GM21367 (cell line): ENCODE data around the gene BMI1.
"Not testable (repeated sequence)": the region's sequence is repeated elsewhere in the genome, so short reads cannot be mapped to it uniquely, and the experiment has no call there.

Experiments
- ATAC-seq: cut with Tn5 transposase; IDR thresholded peaks from one replicate; pipeline ENCODE4 v1.9.1; 2021; ENCODE audit not compliant: unreplicated experiment

Gene BMI1

DNA sequence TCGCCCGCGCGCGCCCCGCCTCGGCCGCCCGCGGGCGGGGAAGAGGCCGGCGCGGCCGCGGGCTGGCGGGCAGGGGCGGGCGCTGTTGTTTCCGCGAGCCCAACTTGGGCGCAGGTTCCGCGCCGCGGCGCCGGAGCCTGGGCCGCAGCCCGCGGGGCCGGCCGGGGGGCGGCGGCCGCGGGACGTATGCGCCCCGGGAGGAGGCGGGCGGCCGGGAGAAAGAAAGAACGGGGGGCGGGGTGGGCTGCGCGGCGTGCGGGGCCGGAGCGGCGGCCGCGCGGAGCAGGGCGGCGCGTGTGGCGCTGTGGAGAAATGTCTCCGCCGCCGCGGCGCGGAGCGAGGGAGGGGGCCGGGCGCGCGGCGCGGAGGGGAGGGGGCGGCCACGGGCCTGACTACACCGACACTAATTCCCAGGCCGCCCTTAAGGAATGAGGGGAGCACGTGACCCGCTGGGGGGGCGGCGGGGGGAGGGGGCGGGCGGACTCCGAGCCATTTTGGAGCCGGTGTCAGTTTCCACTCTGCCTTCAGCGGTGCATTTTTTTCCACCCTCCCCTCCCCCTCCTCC, at the start of gene BMI1:
Gene BMI1, plus strand, starts transcription at position 509 of the 565 bp plus-strand sequence. CDS start 5,351 bp downstream, outside the sequence.
- ATAC-seq, result no peak

GRCh38 chr10:22271786-22272185, 49.1 kb upstream of the BMI1 start:
- no peak for ATAC-seq

DNA sequence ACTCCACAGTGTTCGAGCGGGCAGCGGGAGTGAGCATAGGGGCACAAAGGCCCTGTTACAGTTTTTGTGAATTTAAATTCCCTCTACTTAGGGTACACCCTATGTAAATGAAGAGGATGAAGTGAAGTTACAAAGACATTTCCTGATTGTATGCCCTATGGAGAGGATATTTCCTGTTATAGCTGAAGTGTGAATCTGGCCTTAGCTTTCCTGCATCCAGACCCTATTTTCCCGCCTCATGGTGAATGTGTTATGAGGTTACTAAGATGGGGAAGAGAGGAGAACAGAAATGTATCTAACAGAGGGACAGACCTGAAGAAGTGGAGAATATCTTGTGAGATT, 42.5 kb upstream of the BMI1 start:
- no peak for ATAC-seq

- no peak for ATAC-seq
These were observed 40.8 kb upstream of the BMI1 start for GRCh38 chr10:22280078-22280477.

GRCh38 chr10:22285130-22285529, 35.8 kb upstream of the BMI1 start:
- no peak for ATAC-seq

- ATAC-seq, result no peak
These were observed 27.0 kb upstream of the BMI1 start for GRCh38 chr10:22293747-22294404.

DNA sequence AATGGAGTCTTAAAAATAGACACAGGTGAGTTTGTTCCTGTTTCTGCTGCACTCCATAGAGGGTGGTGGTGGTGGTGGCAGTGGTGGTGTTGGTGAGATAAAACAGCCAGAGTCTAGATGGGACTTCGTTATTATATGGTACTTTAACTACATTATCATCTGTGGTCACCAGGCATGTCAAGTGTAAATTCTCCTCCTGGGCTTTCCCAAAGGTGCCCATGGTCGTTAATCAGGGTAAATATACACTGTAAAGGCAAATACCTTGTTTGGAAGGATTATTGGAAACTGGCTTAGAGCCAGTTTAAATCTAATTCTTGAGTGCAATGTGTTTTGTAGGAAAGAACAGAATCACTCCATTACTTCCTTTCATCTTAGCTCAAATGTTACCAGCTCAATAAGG, 26.2 kb upstream of the BMI1 start:
- ATAC-seq, result no peak

DNA sequence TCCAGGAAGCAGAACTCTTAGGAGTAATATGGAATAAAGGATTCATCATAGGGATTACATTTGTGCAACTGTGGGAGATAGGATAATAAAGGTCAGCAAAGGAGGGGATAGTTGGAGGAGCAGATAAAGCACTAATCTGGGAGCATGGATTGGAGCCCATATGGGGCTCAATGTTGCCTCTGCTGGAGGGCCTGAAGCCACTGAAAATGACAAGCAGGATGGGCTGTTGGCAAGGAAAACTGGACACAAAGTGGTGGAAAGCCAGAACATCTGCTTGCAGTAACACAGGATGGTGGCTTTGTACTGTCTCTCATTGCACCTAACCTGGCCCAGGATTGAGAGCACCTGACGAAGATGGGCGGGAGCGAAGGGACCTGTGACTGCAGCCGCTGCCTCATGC, 19.7 kb upstream of the BMI1 start:
- no peak for ATAC-seq

DNA sequence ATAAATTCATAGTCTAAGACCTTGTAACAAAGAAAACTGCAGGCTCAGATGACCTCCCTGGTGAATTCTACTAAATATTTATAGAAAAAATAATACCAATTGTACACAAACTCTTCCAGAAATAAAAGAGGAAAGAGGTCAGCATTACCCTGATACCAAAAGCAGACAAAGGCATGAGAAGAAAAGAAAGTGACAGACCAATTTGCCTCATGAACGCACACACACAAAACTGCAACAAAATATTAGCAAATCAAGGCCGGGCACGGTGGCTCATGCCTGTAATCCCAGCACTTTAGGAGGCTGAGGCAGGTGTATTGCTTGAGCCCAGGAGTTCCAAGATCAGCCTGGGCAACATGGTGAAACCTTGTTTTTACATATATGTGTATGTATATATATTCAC, 17.4 kb upstream of the BMI1 start:
- ATAC-seq, result no peak

- no peak for ATAC-seq
These were observed 15.2 kb upstream of the BMI1 start for GRCh38 chr10:22305721-22306120.

GRCh38 chr10:22308390-22308789, 12.5 kb upstream of the BMI1 start:
- peak; percentile 96 for ATAC-seq

DNA sequence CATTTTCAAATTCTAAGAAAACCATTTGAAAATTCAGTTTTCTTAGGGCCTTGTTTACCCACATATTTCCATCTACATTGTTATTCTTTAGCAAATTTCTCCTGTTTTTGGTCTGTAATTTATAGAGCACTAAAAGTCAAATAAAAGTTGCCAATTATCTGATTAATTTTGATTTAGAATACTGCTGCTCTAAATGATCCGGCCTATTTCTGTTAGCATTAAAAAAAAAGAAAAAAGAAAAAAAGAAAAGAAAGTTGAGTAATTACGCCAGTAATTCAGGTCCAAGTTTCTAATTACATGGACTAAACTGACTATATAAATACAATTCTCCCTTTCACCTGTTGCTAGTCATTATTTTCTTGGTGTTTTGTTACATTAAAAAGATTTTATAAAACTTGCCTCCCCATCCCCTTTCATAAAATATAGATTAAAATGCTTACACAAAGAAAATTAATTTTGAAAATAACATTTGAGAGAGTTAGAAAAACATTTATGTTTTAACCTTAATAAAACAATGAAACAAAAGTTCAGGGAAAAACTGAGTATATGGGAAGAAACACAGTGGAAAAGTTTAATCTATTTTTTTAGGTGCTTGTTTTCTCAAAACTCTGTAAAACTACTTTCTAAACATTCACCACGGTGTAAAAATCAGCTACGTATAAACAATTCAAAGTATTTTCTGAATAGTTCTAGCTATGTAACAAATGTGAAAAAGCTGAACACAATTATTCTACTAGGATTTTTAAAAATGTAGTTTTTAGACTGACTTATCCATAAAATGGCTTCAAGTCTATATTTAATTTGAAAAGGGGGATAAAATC, 11.5 kb upstream of the BMI1 start:
- ATAC-seq, result no peak

DNA sequence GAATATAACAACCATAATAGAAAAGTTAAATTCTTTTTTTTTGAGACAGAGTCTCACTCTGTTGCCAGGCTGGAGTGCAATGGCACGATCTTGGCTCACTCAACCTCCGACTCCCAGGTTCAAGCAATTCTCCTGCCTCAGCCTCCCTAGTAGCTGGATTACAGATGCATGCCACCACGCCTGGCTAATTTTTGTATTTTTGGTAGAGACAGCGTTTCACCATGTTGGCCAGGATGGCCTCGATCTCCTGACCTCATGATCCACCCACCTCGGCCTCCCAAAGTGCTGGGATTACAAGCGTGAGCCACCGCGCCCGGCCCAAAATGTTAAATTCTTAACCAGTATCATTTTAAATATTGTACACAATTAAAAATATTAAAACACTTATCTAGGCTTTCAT, 10.9 kb upstream of the BMI1 start:
- not testable (repeated sequence) for ATAC-seq

- no peak for ATAC-seq
These were observed 10.0 kb upstream of the BMI1 start for GRCh38 chr10:22310928-22311327.

GRCh38 chr10:22314852-22315251, 6.0 kb upstream of the BMI1 start:
- ATAC-seq, result no peak

DNA sequence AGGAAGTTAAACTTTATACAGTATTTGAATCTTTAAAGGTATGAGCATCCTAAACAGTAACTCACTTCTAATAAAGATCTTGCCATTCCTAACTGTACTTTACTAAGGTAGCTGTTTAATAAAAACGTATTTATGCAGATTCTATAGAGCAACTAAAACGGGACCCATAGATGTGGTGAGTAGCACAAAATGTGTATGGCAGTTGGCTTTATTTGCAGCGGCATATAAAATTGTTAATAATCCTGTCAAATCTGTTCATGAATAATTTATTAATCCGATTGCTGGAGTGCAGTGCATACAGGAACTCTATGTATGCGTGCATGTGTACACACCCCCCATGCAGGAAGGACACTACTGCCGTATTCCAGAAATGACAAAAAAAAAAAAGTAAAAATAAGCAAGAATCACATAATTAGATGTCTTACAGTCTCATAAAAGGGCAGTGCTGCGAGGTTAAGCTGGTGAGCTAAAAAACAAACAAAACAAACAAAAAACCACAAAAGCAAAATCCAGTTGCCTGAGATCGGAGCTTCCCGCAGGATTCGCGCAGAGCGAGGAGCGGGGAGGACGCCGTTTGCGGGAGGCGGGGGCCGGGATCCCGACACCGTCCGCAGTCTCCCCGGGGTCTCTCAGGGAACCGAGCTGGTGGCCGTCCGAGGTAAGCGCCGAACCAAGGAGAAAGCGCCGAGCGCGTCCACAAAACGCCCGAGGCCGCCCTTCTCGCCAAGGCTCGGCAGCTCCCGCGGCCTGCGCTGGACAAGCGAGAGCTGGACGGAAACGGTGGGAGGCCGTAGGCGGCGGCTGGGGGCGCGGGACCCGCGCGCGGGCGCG, 5.2 kb upstream of the BMI1 start:
- peak; percentile 12 for ATAC-seq

GRCh38 chr10:22316286-22317075, 4.4 kb upstream of the BMI1 start, which contains the start of gene COMMD3:
Gene COMMD3 (plus strand): TSS chr10:22316388. CDS start chr10:22316418, 30 bp downstream.
- peak; percentile 55 for ATAC-seq

DNA sequence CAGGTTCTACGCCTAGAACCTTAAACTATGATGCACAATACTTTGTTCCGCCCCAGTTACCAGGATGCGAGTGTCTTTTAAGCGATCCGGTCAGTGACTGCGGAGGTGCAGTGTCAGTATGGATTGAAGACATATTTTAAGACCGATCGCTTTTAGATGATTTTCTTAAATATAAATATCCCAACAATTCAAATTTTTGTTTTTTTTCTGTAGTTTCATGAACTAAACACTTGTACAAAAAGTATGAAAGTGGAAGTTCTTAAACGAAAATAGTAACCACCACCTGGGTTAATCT, 3.9 kb upstream of the BMI1 start:
- peak; percentile 23 for ATAC-seq

DNA sequence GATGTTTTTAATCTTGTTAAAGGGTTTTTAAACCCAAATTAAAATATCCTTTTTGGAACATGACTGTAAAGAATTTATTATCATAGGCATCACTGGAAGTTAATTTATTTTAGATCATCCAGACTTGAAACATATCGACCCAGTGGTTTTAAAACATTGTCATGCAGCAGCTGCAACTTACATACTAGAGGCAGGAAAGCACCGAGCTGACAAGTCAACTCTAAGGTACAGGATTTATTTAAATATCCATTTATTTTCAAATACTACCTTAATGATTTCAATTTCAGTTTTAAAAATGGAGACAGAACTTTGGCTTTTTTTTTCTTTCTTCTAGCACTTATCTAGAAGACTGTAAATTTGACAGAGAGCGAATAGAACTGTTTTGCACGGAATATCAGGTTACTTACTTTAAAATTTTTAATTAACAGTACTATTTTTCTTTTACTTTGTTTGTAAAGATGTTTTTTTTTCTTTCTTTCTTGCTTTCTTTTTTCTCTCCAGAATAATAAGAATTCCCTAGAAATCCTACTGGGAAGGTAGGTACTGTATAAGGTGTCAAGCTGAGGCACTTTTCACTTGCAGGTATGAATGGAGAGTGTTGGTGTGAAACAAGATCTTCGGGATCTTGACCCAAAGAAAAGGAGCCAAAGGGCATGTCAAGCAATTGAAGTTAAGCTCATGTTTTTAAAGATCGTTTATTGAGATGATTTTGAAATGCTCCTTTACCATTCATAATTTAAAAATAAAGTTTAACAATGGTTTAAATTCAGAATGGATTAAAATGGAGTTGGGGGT, 2.9 kb upstream of the BMI1 start:
- ATAC-seq, result no peak

- ATAC-seq, result no peak
These were observed 2.1 kb upstream of the BMI1 start for GRCh38 chr10:22318772-22319171.
